ENCODE results near the gene MRO. TPM values are rescaled to one million over a fixed set of nuclear protein-coding genes. Genes with fewer than 3 reads are reported as not detected.

MRO gene
- total and polyA plus RNA-seq, 2 of the 8 experiments (the other 6 are each of a cell fraction or from before 2014, with no cell fraction given): 0.65 to 1.0 TPM

DNA sequence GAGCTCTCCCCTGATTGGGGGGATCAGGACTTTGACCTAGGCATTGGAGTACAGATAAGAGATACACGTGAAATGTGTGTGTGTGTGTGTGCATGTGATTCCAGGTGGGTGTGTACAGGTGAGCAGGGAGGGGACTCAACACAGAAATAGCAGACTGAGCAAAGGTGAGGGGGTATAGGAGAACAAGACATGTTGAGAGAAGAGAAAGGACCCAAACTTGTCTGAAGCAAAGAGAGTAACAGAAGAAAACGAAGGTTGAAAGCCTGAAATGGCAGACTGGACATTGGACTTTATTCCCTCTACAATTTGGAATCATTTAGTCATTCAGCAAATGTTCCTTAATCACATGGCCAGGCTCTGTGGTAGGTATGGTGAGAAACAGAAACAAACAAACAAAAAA lies 23.3 kb downstream of the MRO start:
- Histone ChIP-seq H2BK20ac (ENCODE audit: low read length) (no peak overlapping the region), H3K36me3 (ENCODE audit: control insufficient read depth in 2 of 4, insufficient read depth in 4 of 4, low read length in 3 of 4) (no peaks in the 10 kb centered on the region), H3K9ac (replicated peaks in 1 of 4; ENCODE audit: extremely low read depth in 1 of 4, low read depth in 3 of 4, low read length in 3 of 4) (no peak overlapping the region), H3K9me3 (ENCODE audit: insufficient read depth in 2 of 2, low read depth in 1 of 2, low read length in 1 of 2) (no peaks in the 10 kb centered on the region), H4K20me1 (replicated peaks in 1 of 2; ENCODE audit: control insufficient read depth in 1 of 2, insufficient read depth in 2 of 2, low read length in 2 of 2) (no peaks in the 10 kb centered on the region), H3K23ac (ENCODE audit: insufficient read length) (no peak overlapping the region), H4K91ac (replicated peaks; ENCODE audit: insufficient read length, low read length) (no peak overlapping the region), H3K23me2 (ENCODE audit: low read depth, low read length) (no peaks in the 10 kb centered on the region), H2BK12ac (ENCODE audit: low read depth, low read length) (no peak overlapping the region), H2BK120ac (replicated peaks; ENCODE audit: low read depth, low read length) (no peak overlapping the region), H3K4me2 (ENCODE audit: insufficient read depth in 1 of 2, low read depth in 2 of 2, low read length in 2 of 2) (no peak overlapping the region), H3K79me2 (ENCODE audit: control insufficient read depth in 1 of 2, insufficient read depth in 2 of 2, low read length in 2 of 2) (no peaks in the 10 kb centered on the region), H4K8ac (ENCODE audit: extremely low read depth, insufficient read depth, low read length) (no peak overlapping the region), H4K5ac (ENCODE audit: insufficient read length, low read depth, low read length) (no peak overlapping the region), H2BK5ac (ENCODE audit: low read depth, low read length) (no peak overlapping the region), H3K4me1 (replicated peaks in 1 of 4; ENCODE audit: control insufficient read depth in 3 of 4, insufficient read depth in 4 of 4, low read length in 3 of 4) (peaks cover under 1 to 5% (median 3%) of the 10 kb centered on the region in 4 experiments; a peak in 4 of 7 replicates), H3K79me1 (ENCODE audit: low read depth, low read length) (no peaks in the 10 kb centered on the region), H3K14ac (ENCODE audit: insufficient read length) (no peak overlapping the region), H2AK5ac (ENCODE audit: low read depth, low read length) (no peak overlapping the region), H3K27me3 (replicated peaks in 1 of 4; ENCODE audit: control insufficient read depth in 3 of 4, extremely low read depth in 1 of 4, insufficient read depth in 3 of 4, low read length in 3 of 4) (no peaks in the 10 kb centered on the region), H3K18ac (ENCODE audit: extremely low read depth, low read length) (no peak overlapping the region), H3K56ac (replicated peaks; ENCODE audit: insufficient read length, low read depth, low read length) (no peak overlapping the region), H3K4ac (replicated peaks; ENCODE audit: insufficient read length, low read depth, low read length) (no peak overlapping the region), H2AFZ (ENCODE audit: low read length) (no peak overlapping the region), H3K27ac (ENCODE audit: low read depth, low read length) (no peak overlapping the region), H3K4me3 (ENCODE audit: extremely low read depth in 1 of 4, insufficient read depth in 2 of 4, low read depth in 3 of 4, low read length in 4 of 4) (no peak overlapping the region), H2BK15ac (ENCODE audit: low read length) (no peak overlapping the region)
- 83% methylated on average over 2 of the region's 2 CpGs; no CpG with 5 or more reads in 1 of the 2 experiments for WGBS, 2 experiments (ENCODE audit: extremely low coverage in 1 of 2, insufficient coverage in 1 of 2, insufficient read length in 1 of 2, insufficient replicate concordance in 2 of 2, low coverage in 1 of 2, low lambda C conversion rate in 2 of 2, missing lambda C conversion rate in 1 of 2)
- FAIRE-seq (no peak), DNase-seq (ENCODE audit: low read depth in 1 of 2, low spot score in 2 of 2) (no peak)
- CTCF ChIA-PET (ENCODE audit: partially characterized antibody): no interaction called here
- no peak for TF ChIP-seq KDM4A (IDR thresholded peaks at IDR 0.05; ENCODE audit: low read depth, low read length, severe bottlenecking)
- no peak for TF ChIP-seq KDM1A (IDR thresholded peaks at IDR 0.05; ENCODE audit: borderline replicate concordance, low read length)
- TF ChIP-seq SIX5 (IDR thresholded peaks at IDR 0.05; ENCODE audit: low read depth, low read length): no peak
- no peak for TF ChIP-seq CTBP2 (IDR thresholded peaks at IDR 0.05; ENCODE audit: borderline replicate concordance, insufficient read depth, insufficient read length, low read length)
- no peak for TF ChIP-seq SP1 (IDR thresholded peaks at IDR 0.05; ENCODE audit: low read depth, low read length)
- POLR2A ChIA-PET (ENCODE audit: partially characterized antibody): no interaction called here
